NB4 (cell line): ENCODE measurements around the gene STAG2.
"Not testable (repeated sequence)": the region's sequence is repeated elsewhere in the genome, so short reads cannot be mapped to it uniquely, and the experiment has no call there.

Source experiments
- DNase-seq: peaks from one replicate; pipeline ENCODE4 v3.0.0; 2010; ENCODE audit warnings: low read depth
- H3K4me3 ChIP-seq: one replicate; pipeline ENCODE4 v1.5.1; 2011; ENCODE audit warnings: mild to moderate bottlenecking, low read depth, low read length, moderate library complexity
- MYC ChIP-seq: IDR thresholded peaks from 2 replicates; pipeline ENCODE4 v1.6.1; 2011; ENCODE audit warnings: low read depth, low read length
- POLR2A ChIP-seq: IDR thresholded peaks from 2 replicates; pipeline ENCODE4 v1.6.1; 2011; ENCODE audit warnings: mild to moderate bottlenecking; ENCODE audit not compliant: insufficient read length; ENCODE audit errors: extremely low read depth
- TF ChIP-seq, protein P1 (sequence below): IDR thresholded peaks from 2 replicates; pipeline ENCODE4 v1.6.1; 2011; ENCODE audit warnings: low read depth, low read length
- TF ChIP-seq, protein P2 (sequence below): IDR thresholded peaks from one replicate; pipeline ENCODE4 v1.5.1; 2012; ENCODE audit warnings: low read depth, low read length

STAG2 gene

DNA sequence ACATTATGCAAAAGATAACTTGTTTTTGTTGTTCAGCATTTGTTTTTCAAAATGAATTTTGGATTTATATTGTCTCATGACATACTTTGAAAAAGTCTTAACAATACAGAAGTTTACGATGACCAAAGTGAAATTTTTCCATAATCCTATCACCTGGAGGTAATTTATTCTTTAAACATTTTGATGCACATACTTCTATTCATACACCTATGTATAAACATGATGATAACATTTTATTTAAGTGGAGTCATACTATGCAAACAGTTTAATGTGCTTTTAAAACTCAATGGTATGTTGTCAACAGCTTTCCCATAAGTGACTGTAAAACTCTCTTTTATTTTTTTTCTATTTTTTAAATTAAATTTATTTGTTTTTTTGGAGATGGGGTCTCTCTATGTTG is 65.0 kb downstream of the STAG2 start:
- TF ChIP-seq, protein P1, sequence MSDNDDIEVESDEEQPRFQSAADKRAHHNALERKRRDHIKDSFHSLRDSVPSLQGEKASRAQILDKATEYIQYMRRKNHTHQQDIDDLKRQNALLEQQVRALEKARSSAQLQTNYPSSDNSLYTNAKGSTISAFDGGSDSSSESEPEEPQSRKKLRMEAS, result no peak
- no peak for TF ChIP-seq MYC
- H3K4me3 ChIP-seq, result no peak overlapping the region
- no peak for DNase-seq

DNA sequence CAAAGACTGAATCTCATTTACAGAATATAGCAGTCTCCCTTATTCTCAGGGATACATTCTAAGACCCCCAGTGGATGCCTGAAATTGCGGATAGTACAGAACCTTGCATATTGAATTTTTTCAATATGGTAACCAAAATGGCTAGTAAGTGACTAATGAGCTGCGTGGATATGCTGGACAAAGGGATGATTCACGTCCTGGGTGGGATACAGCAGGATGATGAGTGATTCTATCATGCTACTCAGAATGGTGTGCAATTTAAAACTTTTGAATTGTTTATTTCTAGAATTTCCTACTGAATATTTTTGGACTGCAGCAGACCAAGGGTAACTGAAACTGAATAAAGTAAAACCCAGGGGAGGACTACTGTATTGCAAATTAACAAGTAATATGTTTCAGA is 66.7 kb downstream of the STAG2 start:
- TF ChIP-seq MYC (no peak), POLR2A (no peak)
- TF ChIP-seq, protein P2, sequence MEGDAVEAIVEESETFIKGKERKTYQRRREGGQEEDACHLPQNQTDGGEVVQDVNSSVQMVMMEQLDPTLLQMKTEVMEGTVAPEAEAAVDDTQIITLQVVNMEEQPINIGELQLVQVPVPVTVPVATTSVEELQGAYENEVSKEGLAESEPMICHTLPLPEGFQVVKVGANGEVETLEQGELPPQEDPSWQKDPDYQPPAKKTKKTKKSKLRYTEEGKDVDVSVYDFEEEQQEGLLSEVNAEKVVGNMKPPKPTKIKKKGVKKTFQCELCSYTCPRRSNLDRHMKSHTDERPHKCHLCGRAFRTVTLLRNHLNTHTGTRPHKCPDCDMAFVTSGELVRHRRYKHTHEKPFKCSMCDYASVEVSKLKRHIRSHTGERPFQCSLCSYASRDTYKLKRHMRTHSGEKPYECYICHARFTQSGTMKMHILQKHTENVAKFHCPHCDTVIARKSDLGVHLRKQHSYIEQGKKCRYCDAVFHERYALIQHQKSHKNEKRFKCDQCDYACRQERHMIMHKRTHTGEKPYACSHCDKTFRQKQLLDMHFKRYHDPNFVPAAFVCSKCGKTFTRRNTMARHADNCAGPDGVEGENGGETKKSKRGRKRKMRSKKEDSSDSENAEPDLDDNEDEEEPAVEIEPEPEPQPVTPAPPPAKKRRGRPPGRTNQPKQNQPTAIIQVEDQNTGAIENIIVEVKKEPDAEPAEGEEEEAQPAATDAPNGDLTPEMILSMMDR, result no peak
- TF ChIP-seq, protein P1, result no peak
- DNase-seq, result no peak
- no peak overlapping the region for H3K4me3 ChIP-seq

DNA sequence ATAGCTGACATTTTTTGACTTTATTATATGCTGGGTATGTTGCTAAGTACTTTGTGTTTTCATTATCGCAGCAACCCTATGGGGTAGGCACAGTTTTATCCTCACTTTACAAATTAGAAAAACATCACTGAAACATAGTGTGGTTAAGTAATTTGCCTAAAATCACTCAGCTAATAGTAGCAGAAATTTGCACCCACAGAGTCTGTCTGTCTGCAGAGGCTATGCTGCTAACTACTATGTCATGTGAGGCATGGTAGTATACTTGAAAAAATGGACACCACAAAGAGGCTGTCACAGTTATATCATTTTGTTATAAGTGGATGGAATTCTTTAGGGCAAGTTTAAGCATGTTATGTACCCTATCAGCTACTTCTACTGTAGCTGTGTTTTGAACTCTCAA is 69.0 kb downstream of the STAG2 start:
- TF ChIP-seq, protein P1, result no peak
- TF ChIP-seq POLR2A, result no peak
- no peak overlapping the region for H3K4me3 ChIP-seq
- DNase-seq, result no peak

DNA sequence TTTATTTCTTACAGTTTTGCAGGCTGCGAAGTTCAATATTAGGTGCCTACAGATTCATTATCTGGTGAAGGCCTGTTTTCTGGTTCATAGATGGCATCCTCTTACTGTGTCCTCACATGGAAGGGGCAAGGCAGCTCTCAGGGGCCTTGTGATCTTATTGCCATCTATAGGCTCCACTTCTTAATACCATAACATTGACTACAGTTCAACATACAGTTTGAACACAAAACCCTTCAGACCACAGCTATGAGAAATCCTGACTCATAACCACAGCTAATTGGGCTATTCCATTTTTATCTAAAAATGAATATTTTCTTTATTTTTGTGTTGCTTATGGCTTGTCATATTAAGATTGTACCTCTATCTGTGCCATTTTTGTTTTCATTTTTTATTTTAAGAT is 72.3 kb downstream of the STAG2 start:
- TF ChIP-seq, protein P1, result no peak
- TF ChIP-seq MYC, result no peak
- no peak for TF ChIP-seq POLR2A
- TF ChIP-seq, protein P2, result no peak
- H3K4me3 ChIP-seq, result no peak overlapping the region
- peak; percentile 51 for DNase-seq

DNA sequence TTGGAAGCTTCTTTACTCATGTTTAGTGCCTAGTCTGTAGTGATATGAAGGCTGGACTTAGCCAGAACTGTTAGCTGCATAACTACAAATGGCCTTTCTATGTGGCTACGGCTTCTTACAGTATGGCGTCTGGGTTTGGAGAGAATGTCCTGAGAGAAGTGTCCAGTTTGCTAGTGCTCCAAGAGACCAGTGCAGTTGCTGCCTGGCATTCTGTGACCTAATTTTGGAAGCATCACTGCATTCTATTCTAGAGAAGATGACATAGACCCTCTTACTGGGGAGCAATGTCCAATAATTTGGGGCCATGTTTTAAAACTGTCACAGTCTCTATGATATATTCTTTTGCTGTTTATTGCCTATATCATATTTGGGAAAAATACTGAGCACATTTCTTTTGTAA is 74.2 kb downstream of the STAG2 start:
- no peak for TF ChIP-seq POLR2A
- TF ChIP-seq MYC, result no peak
- TF ChIP-seq, protein P2, result no peak
- TF ChIP-seq, protein P1, result no peak
- H3K4me3 ChIP-seq, result no peak overlapping the region
- no peak for DNase-seq

DNA sequence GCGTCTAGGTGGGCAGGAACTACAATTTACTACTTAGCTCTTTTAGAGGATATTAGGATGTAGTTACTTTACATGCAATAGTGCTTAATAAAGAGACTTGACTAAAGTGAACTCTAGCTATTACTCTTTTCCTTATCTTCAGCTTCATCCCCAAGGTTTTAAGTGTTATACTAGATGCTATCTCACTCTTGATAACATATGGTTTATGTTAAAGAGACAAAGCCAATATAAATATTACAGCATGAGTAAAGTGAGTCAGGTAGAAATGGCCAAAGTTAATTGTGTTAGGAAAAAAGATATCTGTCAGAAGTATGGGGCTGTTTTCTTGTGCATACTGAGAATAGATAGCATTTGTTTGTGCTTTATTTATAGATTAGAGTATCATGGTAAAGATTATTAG is 80.5 kb downstream of the STAG2 start:
- DNase-seq, result no peak
- no peak overlapping the region for H3K4me3 ChIP-seq
- TF ChIP-seq, protein P1, result no peak
- TF ChIP-seq MYC (no peak), POLR2A (no peak)
- TF ChIP-seq, protein P2, result no peak

DNA sequence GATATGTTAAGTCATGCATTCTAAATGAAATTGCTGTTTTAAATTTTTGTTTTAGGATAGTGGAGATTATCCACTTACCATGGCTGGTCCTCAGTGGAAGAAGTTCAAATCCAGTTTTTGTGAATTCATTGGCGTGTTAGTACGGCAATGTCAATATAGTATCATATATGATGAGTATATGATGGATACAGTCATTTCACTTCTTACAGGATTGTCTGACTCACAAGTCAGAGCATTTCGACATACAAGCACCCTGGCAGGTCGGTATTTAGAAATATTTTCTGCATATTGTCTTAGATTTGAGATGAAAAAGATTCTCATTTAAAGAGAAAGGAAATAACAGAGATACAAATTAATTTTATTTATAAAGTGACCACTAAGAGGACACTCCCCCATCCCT is 83.6 kb downstream of the STAG2 start:
- peak; percentile 14 for DNase-seq
- H3K4me3 ChIP-seq, result no peak overlapping the region
- TF ChIP-seq MYC (no peak), POLR2A (no peak)
- TF ChIP-seq, protein P2, result no peak
- TF ChIP-seq, protein P1, result no peak

DNA sequence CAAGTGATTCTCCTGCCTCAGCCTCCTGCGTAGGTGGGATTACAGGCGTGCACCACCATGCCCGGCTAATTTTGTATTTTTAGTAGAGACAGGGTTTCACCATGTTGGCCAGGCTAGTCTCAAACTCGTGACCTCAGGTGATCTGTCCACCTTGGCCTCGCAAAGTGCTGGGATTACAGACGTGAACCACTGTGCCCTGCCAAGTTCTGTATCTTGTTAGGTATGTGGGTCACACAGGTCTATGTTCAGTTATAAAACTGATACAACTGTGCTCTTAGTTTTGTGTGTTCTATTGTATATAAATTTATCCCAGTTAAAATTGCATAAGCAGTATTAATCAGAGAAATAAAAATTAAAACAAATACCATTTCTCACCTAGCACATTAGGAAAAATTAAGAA is 122.9 kb downstream of the STAG2 start:
- not testable (repeated sequence) for DNase-seq

More for the DNA sequence above, 122.9 kb downstream of the STAG2 start:
- not testable (repeated sequence) for H3K4me3 ChIP-seq
